Activated T-cell treated with anti-CD3 and anti-CD28 coated beads, Interleukin-2, amount 50 U/mL, for 4 hours (primary cell): Measurements from ENCODE around the gene PSPH. TPM values are rescaled to one million over a fixed set of nuclear protein-coding genes. Genes with fewer than 3 reads are reported as not detected.

Experiments
- ATAC-seq, 2 donors: fragments of 200-7000 bp; cut with Tn5 transposase; one replicate each; pipeline ENCODE4 v1.10.0; 2021
- DNase-seq: peaks from one replicate; pipeline ENCODE4 v3.0.0-alpha.2; 2020
- H3K27me3 Mint-ChIP-seq: one replicate; pipeline ENCODE4 v1.8.0; 2021; ENCODE audit warnings: low read depth, mixed read lengths
- H3K36me3 Mint-ChIP-seq: one replicate; pipeline ENCODE4 v1.8.0; 2022; ENCODE audit warnings: mixed read lengths; ENCODE audit not compliant: insufficient read depth
- H3K4me1 Mint-ChIP-seq: one replicate; pipeline ENCODE4 v1.8.0; 2021; ENCODE audit warnings: low read depth, mixed read lengths
- H3K4me3 Mint-ChIP-seq: one replicate; pipeline ENCODE4 v1.8.0; 2021; ENCODE audit warnings: mild to moderate bottlenecking, moderate library complexity, mixed read lengths
- H3K9me3 Mint-ChIP-seq: one replicate; pipeline ENCODE4 v1.8.0; 2021; ENCODE audit warnings: mixed read lengths
- total RNA-seq, 3 donors: library from RNA; stranded (reverse); gene quantifications; one replicate each; pipeline ENCODE4 v1.2.1, GENCODE V29; 2021

The PSPH gene
- total RNA-seq, 3 donors from 2014 or later = 15.8 to 17.5 (median 15.9) TPM

DNA sequence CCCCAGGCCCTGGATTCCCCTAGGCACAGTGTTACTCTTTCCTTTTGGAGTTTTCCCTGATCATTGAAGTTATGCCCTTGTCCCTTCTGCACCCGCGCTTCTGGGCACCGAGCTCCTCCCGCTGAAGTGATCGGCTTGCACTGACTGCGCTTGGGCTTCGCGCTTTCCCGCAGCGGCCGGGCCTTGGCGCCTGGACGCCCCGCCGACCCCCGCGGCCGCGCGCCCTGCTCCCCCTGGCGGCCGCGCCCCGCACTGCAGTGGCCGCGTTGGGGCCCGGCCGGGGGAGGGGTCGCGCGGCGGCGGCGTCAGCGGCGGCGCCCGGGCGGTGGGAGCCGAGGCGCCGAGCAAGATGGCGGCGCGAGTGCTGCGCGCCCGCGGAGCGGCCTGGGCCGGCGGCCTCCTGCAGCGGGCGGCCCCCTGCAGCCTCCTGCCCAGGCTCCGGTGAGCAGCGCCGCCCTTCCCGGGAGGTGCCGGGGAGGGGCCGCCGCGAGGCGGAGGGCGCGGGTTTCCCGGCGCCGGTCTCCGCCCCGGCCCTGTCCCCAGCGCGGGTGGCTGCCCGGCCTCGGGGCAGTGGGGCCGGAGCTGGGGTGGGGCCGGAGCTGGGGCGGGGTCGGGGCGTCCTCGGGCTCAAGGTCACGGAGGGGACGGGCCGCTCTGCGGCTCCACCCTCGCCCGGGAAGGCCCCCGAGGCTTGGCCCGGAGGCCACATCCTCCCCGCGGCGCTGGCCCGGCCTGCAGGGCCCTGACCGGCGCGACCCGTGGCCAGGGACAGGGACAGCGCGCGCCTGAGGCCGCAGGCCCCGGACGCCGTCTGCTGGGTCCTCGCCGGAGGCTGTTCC is 86.8 kb downstream of the PSPH start, which contains the start of gene NIPSNAP2:
TSS of gene NIPSNAP2 (plus strand) at position 325 of the 839 bp plus-strand sequence. CDS start at position 350, 25 bp downstream.
- Mint-ChIP-seq H3K4me3 (peak within 1 kb of the TSS; percentile 87), H3K9me3 (no peaks in the 10 kb centered on the region), H3K27me3 (no peaks in the 10 kb centered on the region), H3K36me3 (peaks cover 3% of the 10 kb centered on the region), H3K4me1 (peaks cover 26% of the 10 kb centered on the region)
- ATAC-seq (peak; percentile 96), DNase-seq (peak; percentile 52)

DNA sequence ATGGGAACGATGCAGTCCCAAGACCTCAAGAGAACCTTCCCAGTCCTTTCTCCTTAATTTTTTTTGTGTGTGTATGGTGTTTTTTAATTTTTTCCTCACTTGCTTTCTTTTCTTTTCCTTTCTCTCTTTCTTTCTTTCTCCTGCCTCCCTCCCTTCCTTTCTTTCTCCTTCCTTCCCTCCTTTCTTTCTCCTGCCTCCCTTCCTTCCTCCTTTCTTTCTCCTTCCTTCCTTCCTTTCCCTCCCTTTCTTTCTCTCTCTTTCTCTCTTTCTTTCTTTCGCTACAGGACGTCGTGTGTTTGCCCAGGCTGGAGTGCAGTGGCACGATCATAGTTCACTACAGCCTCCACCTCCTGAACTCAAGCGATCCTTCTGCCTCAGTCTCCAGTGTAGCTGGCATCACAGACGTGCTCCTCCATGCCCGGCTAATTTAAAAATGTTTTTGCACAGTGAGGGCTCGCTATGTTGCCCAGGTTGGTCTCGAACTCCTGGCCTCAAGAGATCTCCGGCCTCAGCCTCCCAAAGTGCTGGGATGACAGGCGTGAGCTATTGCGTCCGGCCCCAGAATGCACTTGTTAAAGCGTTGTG is 87.6 kb downstream of the PSPH start:
- Mint-ChIP-seq H3K4me1 (peaks cover 21% of the 10 kb centered on the region), H3K4me3 (peak overlapping the region; percentile 76), H3K9me3 (no peaks in the 10 kb centered on the region), H3K27me3 (no peaks in the 10 kb centered on the region), H3K36me3 (peaks cover 1% of the 10 kb centered on the region)
- DNase-seq (no peak), ATAC-seq (no peak)

DNA sequence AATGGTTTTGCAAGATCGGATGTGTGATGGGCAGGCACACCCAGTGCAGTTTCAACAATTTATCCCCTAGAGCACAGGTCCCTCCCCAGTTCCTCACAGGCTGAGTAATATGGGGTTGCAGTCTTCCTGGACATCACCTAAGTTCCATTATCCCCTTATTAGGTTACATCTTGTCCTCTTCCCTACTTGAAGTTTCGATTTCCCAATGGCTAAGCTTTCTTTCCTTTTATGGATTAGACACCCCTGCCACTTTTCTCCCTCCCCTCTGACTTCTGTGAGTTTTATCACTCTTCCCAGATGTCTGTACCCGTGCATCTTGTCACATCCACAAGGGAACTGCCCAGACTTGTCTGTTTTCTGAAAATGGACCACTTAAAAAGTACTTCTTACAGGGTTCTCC is 89.2 kb downstream of the PSPH start:
- peaks cover 7% of the 10 kb centered on the region for H3K36me3 Mint-ChIP-seq
- no peak for ATAC-seq
- H3K9me3 Mint-ChIP-seq = no peaks in the 10 kb centered on the region
- no peak overlapping the region for H3K4me3 Mint-ChIP-seq
- H3K27me3 Mint-ChIP-seq = no peaks in the 10 kb centered on the region
- no peak for DNase-seq
- peaks cover 18% of the 10 kb centered on the region for H3K4me1 Mint-ChIP-seq

Other genes starting within 250 kb of the PSPH start
- gene SEPTIN14, start 188.7 kb downstream of the PSPH start, total RNA-seq = not detected
- gene ZNF713, start 164.0 kb downstream of the PSPH start, total RNA-seq = 1 to 10 TPM in 1 of 3 donors, under 1 TPM in 2; 0.53 to 1.5 (median 0.65) TPM
- gene MRPS17, start 99.6 kb downstream of the PSPH start, total RNA-seq = 10 to 100 TPM; 42.4 to 53.0 (median 50.6) TPM
- gene NIPSNAP2, start 86.9 kb downstream of the PSPH start, total RNA-seq = 10 to 100 TPM; 39.6 to 42.5 (median 39.7) TPM
- gene CCT6A, start 321 bp upstream of the PSPH start, total RNA-seq = 100 to 1,000 TPM; 428 to 473 (median 440) TPM
- 100 to 1,000 TPM in 1 of 3 donors, 10 to 100 TPM in 2; 97.5 to 110 (median 99.4) TPM for gene SUMF2, start 12.8 kb upstream of the PSPH start, total RNA-seq
- gene PHKG1, start 41.5 kb upstream of the PSPH start, total RNA-seq = 1 to 10 TPM; 1.4 to 1.9 (median 1.8) TPM
- gene CHCHD2, start 55.0 kb upstream of the PSPH start, total RNA-seq = 100 to 1,000 TPM; 725 to 810 (median 747) TPM
- not detected for gene NUPR2, start 65.0 kb upstream of the PSPH start, total RNA-seq